ENCODE results near the gene CFAP46. TPM values are rescaled to one million over a fixed set of nuclear protein-coding genes. Genes with fewer than 3 reads are reported as not detected.

CFAP46 gene
- total RNA-seq, 1 donor from 2014 or later: 1.9 TPM

GRCh38 chr10:132951926-132952325 is 9.6 kb upstream of the CFAP46 start:
- ATAC-seq (ENCODE audit: poor library complexity) (no peak), DNase-seq (no peak)
- intact Hi-C loops (cut with DNase I): no loop called here

- intact Hi-C loops (cut with DNase I): no loop called here
- no peak for DNase-seq
- ATAC-seq (ENCODE audit: poor library complexity): no peak
These were observed 6.0 kb upstream of the CFAP46 start for GRCh38 chr10:132948351-132948750.

- DNase-seq (no peak), ATAC-seq (ENCODE audit: poor library complexity) (no peak)
- intact Hi-C loops (cut with DNase I): no loop called here
These were observed 5.5 kb upstream of the CFAP46 start for GRCh38 chr10:132947843-132948242.

- DNase-seq: no peak
These were observed 4.6 kb upstream of the CFAP46 start for GRCh38 chr10:132946806-132947546.

DNA sequence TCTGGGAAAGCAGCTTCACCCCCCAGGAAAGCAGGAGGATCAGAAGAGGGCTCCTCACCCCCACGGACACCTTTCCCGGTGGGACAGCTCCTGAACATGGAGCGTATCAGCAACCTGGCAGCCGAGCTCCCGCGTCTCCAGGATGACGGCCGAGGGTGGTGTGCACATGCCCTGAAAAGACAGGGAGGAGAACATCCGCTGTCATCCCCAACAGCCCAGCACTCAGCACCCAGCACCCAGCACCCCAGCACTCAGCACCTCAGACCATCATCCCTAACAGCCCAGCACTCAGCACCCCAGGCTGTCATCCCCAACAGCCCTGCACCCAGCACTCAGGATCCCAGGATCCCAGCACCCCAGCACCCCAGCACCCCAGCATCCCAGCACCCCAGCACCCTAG is 3.9 kb upstream of the CFAP46 start:
- no peak for ATAC-seq (ENCODE audit: poor library complexity)
- DNase-seq: no peak
- intact Hi-C loops (cut with DNase I): no loop called here

More at GRCh38 chr10:132946806-132947546, 4.6 kb upstream of the CFAP46 start:
- intact Hi-C loops (cut with DNase I): no loop called here
- ATAC-seq (ENCODE audit: poor library complexity): no peak

GRCh38 chr10:132945894-132946255 is 3.5 kb upstream of the CFAP46 start:
- ATAC-seq (ENCODE audit: poor library complexity) (no peak), DNase-seq (no peak)
- intact Hi-C loops (cut with DNase I): no loop called here

DNA sequence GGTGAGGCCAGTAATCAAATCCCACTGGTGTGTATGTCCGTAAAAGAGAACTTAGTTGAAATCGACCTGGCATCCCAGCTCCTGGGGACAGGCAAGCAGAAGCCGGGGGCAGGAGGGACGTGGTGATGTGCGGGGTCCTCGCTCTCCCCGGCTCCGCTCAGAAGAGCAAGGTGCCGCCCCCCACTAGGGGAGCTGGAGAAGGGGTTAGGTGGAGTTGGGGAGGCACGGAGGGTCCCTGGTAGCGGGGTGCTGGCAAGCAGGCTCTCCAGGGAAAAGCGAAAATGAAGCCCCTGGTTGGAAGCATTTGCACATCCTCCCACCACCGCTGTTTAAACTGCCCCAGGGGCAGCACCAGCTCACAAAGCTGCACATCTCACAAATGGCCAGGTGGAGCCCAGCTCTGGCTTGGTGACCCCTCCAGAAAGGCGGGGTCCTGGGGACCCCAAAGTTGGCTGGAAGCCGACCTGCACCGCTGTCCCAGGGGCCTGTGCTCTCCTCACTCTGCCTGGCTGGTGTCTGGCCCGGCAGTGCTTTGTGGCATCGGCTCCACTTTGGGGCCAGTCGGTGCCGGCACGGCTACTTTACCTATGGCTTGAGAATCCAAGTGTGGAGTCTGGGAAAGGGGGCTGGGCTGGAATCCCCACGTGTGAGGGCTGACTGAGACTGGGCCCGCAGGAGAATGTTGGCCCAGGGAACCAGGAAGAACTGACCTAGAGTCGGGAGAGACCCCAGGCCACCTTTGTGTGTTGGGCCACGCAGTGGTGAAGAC is 2.9 kb upstream of the CFAP46 start:
- intact Hi-C loops (cut with DNase I): no loop called here
- ATAC-seq (ENCODE audit: poor library complexity) (no peak), DNase-seq (no peak)

- DNase-seq (no peak), ATAC-seq (ENCODE audit: poor library complexity) (no peak)
- intact Hi-C loops (cut with DNase I): no loop called here
These were observed 2.1 kb upstream of the CFAP46 start for GRCh38 chr10:132944510-132944909.

DNA sequence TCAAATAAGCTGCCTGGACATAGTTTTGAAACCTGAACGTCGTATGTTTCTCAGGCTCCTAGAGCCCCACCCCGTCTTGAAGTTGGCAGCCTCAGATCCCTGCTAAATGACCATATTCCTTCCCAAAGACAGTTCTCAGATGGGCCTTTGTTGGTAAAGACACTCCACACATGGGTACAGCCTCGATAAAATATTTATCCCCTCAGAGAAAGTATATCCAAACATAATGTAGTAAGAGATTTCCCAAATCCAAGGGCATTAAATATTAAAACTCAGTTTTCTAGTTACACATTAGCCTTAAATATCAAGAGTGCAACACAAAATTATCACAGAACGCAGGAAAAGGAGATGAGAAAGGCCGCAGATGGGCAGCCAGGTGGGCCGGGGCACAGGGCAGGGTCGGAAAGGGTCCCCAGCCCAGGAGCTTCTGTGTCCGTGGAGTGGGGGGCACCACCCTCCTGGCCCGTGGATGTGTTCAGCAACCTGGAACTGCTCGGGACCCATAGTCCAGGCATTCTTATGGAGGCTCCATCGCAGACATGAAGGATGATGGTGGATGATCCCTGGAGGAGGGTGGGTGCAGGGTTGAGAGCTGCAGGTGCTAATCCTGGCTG is 1.5 kb upstream of the CFAP46 start:
- intact Hi-C loops (cut with DNase I): no loop called here
- no peak for ATAC-seq (ENCODE audit: poor library complexity)

DNA sequence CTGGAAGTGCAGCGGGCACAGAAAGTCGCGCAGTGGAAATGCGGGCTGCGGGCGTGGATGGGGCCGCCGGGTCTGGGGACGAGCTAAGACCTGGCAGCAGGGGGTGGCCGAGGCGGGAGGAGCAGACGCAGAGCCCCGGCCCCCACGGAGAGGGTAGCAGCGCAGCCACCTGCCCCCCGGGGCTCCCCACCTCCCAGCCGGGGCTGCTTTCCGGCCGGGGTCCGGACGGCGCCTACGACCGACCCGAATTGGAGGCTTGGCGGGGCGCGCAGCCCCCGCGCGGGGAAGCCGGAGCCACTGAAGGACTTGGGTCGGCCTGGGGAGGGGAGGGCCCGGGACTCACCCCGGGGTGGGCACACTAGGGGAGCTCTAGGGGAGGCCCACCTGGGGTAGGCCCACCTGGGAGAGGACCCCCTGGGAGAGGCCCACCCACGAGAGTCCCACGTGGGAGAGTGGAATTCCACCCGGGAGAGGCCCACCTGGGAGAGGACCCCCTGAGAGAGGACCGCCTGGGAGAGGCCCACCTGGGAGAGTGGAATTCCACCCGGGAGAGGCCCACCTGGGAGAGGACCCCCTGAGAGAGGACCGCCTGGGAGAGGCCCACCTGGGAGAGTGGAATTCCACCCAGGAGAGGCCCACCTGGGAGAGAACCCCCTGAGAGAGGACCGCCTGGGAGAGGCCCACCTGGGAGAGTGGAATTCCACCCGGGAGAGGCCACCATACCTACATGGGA is 854 bp upstream of the CFAP46 start:
- ATAC-seq (ENCODE audit: poor library complexity) (no peak), DNase-seq (no peak)
- intact Hi-C loops (cut with DNase I): no loop called here

More for the DNA sequence above, 1.5 kb upstream of the CFAP46 start:
- DNase-seq: no peak

GRCh38 chr10:132941640-132942051 is 724 bp downstream of the CFAP46 start:
- intact Hi-C loops (cut with DNase I): no loop called here
- ATAC-seq (ENCODE audit: poor library complexity) (no peak), DNase-seq (no peak)

- intact Hi-C loops (cut with DNase I): no loop called here
- no peak for ATAC-seq (ENCODE audit: poor library complexity)
- no peak for DNase-seq
These were observed 1.4 kb downstream of the CFAP46 start for GRCh38 chr10:132940791-132941465.

DNA sequence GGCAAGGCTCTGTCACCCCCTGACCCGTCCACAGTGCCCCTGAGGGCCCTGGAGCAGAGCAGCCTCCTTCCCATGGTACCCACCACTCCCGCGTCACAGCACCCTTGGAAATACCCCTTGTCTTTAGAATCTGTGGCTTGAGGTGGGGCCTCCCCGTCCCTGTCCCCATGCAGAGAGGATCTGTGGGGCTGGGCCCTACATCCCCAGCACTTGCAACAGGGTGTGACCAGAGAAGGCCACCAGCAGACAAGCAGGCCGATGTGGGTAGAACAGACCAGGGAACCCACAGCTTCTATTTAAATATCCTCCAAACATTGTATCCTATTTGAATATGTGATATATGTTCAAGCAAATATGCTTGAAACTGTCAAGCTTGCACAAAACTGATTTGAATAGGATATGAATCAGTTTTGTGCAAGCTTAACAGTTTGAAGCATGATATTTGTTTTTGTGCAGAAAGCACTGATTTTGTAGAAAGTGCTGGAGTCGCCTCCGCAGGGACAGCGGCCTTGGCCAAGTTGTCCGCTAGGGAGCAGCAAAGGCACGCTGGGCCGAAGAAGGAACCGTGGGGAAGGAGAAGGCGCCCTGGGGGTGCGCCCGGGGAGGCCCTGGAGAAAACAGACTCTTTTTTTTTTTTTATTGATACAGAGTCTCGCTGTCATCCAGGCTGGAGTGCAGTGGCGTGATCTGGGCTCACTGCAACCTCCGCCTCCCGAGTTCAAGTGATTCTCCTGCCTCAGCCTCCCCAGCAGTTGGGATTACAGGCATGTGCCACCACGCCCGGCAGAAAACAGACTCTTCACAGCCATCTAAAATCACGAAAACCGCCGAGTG is 2.2 kb downstream of the CFAP46 start:
- no peak for ATAC-seq (ENCODE audit: poor library complexity)
- DNase-seq: no peak
- intact Hi-C loops (cut with DNase I): no loop called here

DNA sequence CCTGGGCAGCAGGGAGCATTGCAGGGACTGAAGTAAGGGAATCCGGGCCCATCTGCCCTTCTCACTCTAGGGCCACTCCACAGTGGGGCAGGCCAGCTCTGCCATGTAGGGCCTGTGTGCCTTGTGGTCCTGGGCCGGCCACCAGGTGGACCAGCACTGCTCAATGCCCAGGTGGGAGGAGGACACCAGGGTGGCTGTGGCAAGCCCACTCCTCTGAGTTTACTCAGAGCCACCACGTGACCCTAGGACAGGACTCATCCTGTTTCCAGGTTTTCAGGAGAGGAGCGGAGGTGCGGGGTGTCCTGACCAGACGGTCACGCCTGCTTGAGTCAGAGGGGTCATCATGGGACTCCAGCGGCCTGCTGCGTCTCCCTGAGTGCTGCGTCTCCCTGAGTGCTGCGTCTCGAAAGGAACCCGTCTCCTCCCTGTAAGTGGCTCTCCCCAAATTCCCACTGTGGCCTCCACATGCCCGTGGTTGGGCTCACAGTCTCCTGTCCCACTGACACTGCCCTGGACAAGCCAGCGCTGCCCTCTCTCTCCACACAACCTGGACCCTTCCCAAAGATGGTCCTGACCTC is 2.9 kb downstream of the CFAP46 start:
- DNase-seq (no peak), ATAC-seq (ENCODE audit: poor library complexity) (no peak)
- intact Hi-C loops (cut with DNase I): no loop called here

DNA sequence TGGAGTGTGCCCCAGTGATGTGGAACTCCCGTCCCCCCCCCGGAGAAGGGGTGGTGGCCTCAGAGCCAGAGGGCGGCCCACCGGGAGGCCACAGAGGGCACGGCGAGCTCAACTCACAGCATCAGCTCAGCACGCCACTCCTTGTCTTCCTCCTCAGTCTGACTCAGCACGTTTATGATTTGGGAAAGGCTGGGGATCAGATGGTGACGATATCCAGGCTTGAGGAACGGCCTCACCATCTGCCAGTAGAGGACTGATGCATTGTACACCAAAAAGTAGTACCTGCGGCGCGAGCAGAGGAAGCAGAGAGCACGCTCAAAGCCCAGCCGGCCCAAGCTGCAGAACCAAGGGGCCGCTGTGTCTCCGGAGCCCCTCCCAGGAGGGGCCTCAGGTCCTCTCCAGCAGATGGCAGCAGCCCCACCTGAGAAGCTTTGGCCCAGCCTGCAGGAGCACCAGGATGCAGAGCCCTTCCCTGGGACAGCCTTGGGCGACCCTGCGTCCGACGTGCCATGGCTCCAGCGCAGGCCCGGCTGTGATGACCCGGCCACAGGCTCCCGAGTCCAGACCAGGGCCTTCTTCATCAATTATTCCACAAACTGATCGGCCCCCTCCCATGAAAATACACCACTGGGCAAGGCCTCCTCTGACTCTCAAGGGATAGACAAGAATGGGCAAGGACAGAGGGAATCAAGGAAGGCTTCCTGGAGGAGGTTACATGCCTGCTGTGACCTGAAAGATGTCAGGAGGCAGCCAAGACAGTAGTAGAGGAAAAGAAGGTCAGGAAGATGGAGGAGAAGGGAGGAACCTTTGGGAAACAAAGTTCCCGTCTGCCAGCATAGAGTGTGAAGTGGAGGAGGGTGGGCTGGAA is 3.7 kb downstream of the CFAP46 start:
- no peak for DNase-seq
- intact Hi-C loops (cut with DNase I): no loop called here
- ATAC-seq (ENCODE audit: poor library complexity): no peak

DNA sequence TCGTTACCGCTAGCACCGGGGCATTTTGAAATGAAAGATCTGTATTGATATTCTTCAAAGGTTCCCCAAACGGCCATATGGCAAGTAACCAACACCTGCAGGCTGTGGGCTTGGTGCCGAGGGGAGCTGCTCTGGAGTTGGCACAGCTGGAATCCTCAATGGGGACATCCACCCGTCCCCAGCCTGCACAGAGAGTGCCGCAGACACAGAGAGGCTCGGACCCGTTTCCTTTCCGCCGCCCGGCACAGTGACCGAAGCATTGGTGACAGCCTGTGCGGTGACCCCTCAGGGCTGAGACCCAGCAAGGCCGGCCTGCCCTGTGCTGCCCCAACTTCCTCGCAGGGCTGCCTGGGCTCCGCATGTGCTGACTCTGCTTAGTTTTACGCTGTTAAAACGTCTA is 4.5 kb downstream of the CFAP46 start:
- intact Hi-C loops (cut with DNase I): no loop called here
- no peak for ATAC-seq (ENCODE audit: poor library complexity)
- DNase-seq: no peak

DNA sequence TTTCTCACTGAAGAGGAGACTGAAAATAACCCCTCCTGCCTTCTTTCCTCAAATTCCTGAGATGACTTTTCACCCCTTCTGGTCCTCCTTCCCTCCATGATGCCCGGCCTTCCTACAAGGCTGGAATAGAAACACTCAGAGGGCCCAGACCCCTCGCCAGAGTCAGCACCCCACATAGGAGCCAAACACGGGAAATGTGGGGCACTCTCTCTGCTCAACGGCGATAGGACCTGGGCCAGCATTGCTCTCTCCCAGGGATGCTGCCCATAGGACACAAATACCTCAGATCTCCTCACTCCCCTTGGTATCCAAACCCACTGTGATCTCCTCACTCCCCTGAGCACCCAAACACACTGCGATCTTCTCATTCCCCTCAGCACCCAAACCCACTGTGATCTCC is 7.4 kb downstream of the CFAP46 start:
- DNase-seq: no peak
- ATAC-seq (ENCODE audit: poor library complexity): no peak
- intact Hi-C loops (cut with DNase I): no loop called here

Measured in Right ventricle myocardium superior (tissue), 1 donor.